ENCODE results near the gene SRCIN1.

SRCIN1 gene

GRCh38 chr17:38559051-38559879 is 46.5 kb downstream of the SRCIN1 start:
- TF ChIP-seq, protein P1, sequence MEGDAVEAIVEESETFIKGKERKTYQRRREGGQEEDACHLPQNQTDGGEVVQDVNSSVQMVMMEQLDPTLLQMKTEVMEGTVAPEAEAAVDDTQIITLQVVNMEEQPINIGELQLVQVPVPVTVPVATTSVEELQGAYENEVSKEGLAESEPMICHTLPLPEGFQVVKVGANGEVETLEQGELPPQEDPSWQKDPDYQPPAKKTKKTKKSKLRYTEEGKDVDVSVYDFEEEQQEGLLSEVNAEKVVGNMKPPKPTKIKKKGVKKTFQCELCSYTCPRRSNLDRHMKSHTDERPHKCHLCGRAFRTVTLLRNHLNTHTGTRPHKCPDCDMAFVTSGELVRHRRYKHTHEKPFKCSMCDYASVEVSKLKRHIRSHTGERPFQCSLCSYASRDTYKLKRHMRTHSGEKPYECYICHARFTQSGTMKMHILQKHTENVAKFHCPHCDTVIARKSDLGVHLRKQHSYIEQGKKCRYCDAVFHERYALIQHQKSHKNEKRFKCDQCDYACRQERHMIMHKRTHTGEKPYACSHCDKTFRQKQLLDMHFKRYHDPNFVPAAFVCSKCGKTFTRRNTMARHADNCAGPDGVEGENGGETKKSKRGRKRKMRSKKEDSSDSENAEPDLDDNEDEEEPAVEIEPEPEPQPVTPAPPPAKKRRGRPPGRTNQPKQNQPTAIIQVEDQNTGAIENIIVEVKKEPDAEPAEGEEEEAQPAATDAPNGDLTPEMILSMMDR (IDR thresholded peaks at IDR 0.05) = no peak

GRCh38 chr17:38558728-38559050 is 47.1 kb downstream of the SRCIN1 start:
- TF ChIP-seq, protein P1 (IDR thresholded peaks at IDR 0.05) = no peak

- TF ChIP-seq, protein P1 (IDR thresholded peaks at IDR 0.05) = peak; percentile 92
Measured at GRCh38 chr17:38557836-38558727, 47.7 kb downstream of the SRCIN1 start.

- TF ChIP-seq, protein P1 (IDR thresholded peaks at IDR 0.05) = no peak
Measured at GRCh38 chr17:38557396-38557795, 48.4 kb downstream of the SRCIN1 start.

DNA sequence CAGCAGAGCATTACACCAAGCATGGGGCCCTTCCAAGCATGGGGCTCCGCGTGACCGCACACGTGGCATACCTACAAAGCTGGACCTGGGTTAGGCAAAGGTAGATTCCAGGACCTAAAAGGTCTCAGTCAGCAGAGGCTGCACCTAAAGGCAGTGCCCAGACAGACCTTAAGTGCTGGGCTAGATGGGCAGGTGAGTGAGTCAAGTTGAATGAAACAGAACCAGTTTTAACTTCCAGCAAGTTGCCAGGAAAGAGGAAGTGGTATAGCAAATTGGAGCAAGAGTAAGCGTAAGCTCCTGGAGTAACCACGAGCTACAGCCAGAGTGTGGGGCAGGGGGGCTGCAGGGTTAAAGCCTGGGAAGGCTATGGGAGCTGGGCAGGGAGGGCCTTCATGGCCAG is 49.5 kb downstream of the SRCIN1 start:
- TF ChIP-seq, protein P1 (IDR thresholded peaks at IDR 0.05) = no peak

DNA sequence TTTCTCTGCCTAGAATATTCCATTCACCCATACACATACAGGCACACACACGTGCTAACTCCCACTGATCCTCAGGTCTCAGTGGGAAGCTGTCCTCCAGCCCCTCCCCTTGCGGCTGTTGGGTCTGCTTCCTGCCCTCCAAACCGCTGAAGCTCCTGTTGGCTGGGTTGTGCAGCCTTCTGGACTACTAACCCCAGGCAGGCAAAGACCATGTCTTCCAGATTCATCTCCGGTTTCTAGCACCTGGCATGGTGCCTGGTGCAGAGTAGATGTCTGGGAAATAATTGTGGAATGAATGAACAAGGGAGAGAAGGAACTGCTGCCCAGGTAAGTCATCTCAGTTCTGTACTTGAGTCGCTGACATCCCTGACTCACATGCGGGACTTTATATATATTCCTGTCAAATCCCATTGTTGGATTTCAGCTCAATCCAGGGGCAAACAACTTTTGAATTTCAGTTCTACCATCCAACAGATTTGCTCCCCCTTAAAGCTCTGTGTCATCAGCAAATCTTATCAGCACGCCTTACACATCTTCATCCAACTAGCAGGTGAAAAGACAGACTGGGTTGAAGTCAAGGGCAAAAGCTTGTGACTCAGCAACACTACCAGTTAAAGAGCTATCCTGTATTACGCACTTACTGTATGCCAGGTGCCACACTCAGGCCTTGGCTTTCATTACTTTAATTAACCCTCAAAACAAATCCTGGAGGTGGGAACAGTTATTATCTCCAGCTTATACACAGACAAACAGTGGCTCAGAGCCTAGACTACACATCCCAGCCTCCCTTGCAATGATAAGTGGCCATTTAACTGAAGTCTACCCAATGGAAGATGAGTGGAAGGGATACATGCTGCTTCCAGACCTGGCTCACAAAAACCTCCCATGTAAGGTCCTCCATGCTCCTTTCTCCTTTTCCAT is 51.1 kb downstream of the SRCIN1 start:
- TF ChIP-seq, protein P1 (IDR thresholded peaks at IDR 0.05) = no peak

- TF ChIP-seq, protein P1 (IDR thresholded peaks at IDR 0.05) = no peak
Measured at GRCh38 chr17:38552343-38552742, 53.4 kb downstream of the SRCIN1 start.

Measured in LNCAP (cell line).